H1 (cell line): ENCODE measurements around the gene NDP. TPM values are rescaled to one million over a fixed set of nuclear protein-coding genes. Genes with fewer than 3 reads are reported as not detected.

ENCODE experiments used
- ATF2 ChIP-seq: IDR thresholded peaks from 2 replicates; pipeline ENCODE4 v1.6.1; 2012; ENCODE audit warnings: low read length, inconsistent platforms
- CEBPB ChIP-seq: IDR thresholded peaks from 2 replicates; pipeline ENCODE4 v1.6.1; 2012; ENCODE audit warnings: low read depth, low read length
- GTF2F1 ChIP-seq: IDR thresholded peaks from 2 replicates; pipeline ENCODE4 v1.6.1; 2012; ENCODE audit warnings: low read depth, low read length, improper control_type of control experiment, borderline replicate concordance
- NANOG ChIP-seq: IDR thresholded peaks from 2 replicates; pipeline ENCODE4 v1.6.1; 2011; ENCODE audit warnings: low read length, low read depth, mild to moderate bottlenecking, inconsistent platforms; ENCODE audit not compliant: insufficient read depth, poor library complexity, severe bottlenecking
- PHF8 ChIP-seq: fragments of 200-600 bp; sonication (generic); conservative IDR thresholded peaks from 2 replicates; pipeline ENCODE4 v1.7.1; 2012; ENCODE audit warnings: low read depth, mild to moderate bottlenecking, inconsistent platforms, low read length, moderate library complexity
- SIX5 ChIP-seq: IDR thresholded peaks from 2 replicates; pipeline ENCODE4 v1.6.1; 2011; ENCODE audit warnings: mild to moderate bottlenecking, low read depth, low read length
- TBP ChIP-seq: IDR thresholded peaks from 2 replicates; pipeline ENCODE4 v1.6.1; 2011; ENCODE audit warnings: low read depth, low read length, improper control_type of control experiment
- YY1 ChIP-seq: IDR thresholded peaks from 2 replicates; pipeline ENCODE4 v1.6.1; 2011; ENCODE audit warnings: low read depth, mild to moderate bottlenecking, low read length
- polyA plus RNA-seq, 7 experiments: library from polyadenylated mRNA; depleted of rRNA in 3 of 7; stranded (reverse) in 5 of 7; unstranded in 2 of 7; fragments of >200 nt in 5 of 7; fragments of 200-250 nt in 2 of 7; gene quantifications; 1 replicate in 5 of 7; 2 replicates in 1 of 7; 4 replicates in 1 of 7; pipeline versions ENCODE4 v1.2.1 to v1.2.3, GENCODE V29; 2011 to 2013; ENCODE audit warnings: missing spikeins in 2 of 7, mixed read lengths in 2 of 7
- total RNA-seq: library from RNA; stranded (reverse); fragmentation: NEBNext Ultra II Directional; extraction: Animal tissue kit (Norgen Biotek cat#: 25700); gene quantifications from 2 replicates; pipeline ENCODE4 v1.2.1, GENCODE V29; 2021

Gene NDP
- total and polyA plus RNA-seq, 2 of the 8 experiments (the other 6 are each of a cell fraction or from before 2014, with no cell fraction given): 0.26 to 0.82 TPM

- no peak for TF ChIP-seq PHF8
- TF ChIP-seq YY1: no peak
- no peak for TF ChIP-seq ATF2
- no peak for TF ChIP-seq CEBPB
- TF ChIP-seq TBP: no peak
- no peak for TF ChIP-seq SIX5
- no peak for TF ChIP-seq NANOG
- TF ChIP-seq GTF2F1: no peak
Measured at GRCh38 chrX:43962636-43963035, 10.6 kb downstream of the NDP start (continued).
